Measurements from ENCODE around the gene SYT2.
"Not testable (repeated sequence)": the region's sequence is repeated elsewhere in the genome, so short reads cannot be mapped to it uniquely, and the experiment has no call there.

The SYT2 gene

DNA sequence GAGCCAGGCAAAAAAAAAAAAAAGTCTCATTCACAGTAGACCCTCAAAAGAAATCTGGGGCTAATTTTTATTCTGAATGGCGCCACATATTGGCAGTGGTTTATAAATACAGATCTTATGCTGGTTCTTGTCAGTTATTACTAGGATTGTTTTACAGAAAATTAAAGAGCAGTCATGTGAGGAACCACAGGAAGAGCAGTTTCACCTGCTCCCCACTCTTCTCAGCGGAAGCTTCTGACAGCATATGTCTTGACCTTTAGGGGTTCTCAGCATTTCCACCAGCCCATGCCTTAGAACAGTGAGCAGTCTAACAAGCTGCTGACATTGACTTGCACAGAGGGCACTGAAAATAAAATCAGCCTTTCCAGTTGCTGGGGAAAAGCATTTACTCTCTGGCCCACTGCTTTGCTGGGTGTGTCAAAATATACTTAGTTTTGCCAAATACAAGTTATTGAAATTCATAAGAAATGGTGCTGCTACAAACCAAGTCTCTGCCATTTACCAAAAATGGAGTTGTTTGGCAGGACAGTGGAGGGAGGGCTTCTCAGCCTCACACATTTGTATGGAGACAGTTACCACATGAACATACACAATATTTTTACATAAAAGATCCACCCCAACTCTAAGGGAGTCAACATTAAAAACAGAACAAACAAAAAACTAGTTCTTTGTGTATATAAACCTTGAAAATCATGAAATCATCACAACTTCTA, 144.2 kb downstream of the SYT2 start:
- no peak for DNase-seq

DNA sequence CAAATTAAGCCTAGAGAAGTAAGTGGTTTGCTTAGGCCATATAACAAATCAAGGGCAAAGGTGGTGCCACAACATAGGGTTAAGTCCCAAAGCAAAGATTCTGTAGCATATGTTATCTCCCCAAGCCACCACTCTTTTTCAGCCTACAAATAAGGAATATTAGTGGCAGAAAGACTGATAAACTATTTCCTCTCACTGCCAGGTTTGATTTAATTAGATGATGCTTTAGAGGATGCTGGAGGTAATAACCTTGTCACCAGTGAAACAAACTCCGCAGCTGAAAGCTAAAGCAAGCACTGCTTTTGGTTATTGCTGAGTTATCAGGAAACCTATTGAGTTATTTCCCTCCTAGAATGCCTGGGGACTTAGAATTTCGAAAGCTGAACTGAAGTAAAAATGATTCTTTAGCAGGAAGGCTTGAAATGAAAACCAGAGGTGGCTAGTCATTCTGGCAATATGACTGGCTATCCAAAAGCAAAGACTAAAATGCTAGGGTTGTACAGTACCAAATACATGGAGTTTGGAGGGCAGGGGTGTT, 145.2 kb downstream of the SYT2 start:
- no peak for DNase-seq

- no peak for DNase-seq
These were observed 146.4 kb downstream of the SYT2 start for GRCh38 chr1:202563818-202564217.

GRCh38 chr1:202562444-202563060, 147.7 kb downstream of the SYT2 start:
- DNase-seq: no peak

- DNase-seq: no peak
These were observed 148.4 kb downstream of the SYT2 start for GRCh38 chr1:202561726-202562443.

GRCh38 chr1:202561240-202561639, 149.0 kb downstream of the SYT2 start:
- no peak for DNase-seq

- DNase-seq: not testable (repeated sequence)
These were observed 152.6 kb downstream of the SYT2 start for GRCh38 chr1:202557662-202558061.

DNA sequence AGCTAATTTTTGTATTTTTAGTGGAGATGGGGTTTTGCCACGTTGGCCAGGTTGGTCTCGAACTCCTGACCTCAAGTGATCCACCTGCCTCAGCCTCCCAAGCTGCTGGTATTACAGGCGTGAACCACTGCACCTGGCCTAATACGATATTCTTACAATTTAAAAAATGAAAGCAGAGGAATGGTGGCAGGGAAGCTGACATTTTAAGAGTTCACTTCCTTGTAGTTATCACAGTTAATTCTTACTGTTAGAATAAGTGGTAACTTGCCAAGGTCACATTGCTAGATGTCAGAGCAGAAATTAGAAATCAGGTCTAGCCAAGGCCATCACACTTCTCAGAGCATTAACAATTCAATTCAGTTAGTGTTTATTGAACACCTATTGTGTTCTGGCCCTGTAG, 154.2 kb downstream of the SYT2 start:
- not testable (repeated sequence) for DNase-seq

GRCh38 chr1:202554619-202555018, 155.6 kb downstream of the SYT2 start:
- not testable (repeated sequence) for DNase-seq

- no peak for DNase-seq
These were observed 156.7 kb downstream of the SYT2 start for GRCh38 chr1:202553560-202554038.

- DNase-seq: not testable (repeated sequence)
These were observed 157.2 kb downstream of the SYT2 start for GRCh38 chr1:202553078-202553477.

GRCh38 chr1:202552615-202553014, 157.6 kb downstream of the SYT2 start:
- DNase-seq: not testable (repeated sequence)

- no peak for DNase-seq
These were observed 158.6 kb downstream of the SYT2 start for GRCh38 chr1:202551683-202552082.

DNA sequence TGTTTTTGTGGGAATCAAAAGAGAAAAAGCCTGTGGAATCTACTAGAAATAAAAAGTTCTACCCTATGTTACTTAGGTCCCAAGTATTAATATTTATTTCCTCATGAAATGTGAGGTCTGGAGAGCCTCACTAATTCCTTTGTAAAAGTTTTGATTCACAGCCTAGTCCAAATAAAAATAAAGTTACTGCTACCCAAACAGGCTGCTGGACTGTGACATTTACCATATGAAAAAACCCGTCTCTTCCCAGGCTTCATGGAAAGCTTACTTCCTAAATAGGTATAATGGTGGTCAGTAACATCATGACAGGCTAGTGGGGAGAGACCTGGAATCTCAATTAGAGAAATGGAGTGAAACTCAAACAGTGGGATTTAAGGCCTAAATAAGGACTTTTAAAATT, 160.2 kb downstream of the SYT2 start:
- not testable (repeated sequence) for DNase-seq

GRCh38 chr1:202547215-202547614, 163.0 kb downstream of the SYT2 start:
- no peak for DNase-seq

DNA sequence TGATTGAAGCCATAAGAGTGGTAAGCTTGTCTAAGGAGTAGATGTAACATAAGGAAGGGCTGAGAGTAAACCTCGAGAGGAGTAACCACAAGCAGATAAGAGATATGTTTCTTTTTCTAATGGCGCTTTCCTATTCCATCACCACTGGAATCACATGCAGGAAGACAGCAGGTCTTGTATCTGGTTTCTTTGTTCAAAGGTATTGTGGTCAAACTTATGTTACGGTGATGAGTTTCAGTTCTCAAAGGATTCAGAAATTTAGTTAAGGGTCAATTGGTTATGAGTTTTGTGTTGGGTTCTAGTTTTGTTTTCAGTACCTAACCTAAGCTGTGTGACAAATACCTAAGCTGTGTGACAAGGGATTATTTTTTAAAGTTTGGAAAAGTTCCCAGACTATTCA, 163.5 kb downstream of the SYT2 start:
- DNase-seq: not testable (repeated sequence)

GRCh38 chr1:202546377-202546776, 163.9 kb downstream of the SYT2 start:
- DNase-seq: not testable (repeated sequence)

DNA sequence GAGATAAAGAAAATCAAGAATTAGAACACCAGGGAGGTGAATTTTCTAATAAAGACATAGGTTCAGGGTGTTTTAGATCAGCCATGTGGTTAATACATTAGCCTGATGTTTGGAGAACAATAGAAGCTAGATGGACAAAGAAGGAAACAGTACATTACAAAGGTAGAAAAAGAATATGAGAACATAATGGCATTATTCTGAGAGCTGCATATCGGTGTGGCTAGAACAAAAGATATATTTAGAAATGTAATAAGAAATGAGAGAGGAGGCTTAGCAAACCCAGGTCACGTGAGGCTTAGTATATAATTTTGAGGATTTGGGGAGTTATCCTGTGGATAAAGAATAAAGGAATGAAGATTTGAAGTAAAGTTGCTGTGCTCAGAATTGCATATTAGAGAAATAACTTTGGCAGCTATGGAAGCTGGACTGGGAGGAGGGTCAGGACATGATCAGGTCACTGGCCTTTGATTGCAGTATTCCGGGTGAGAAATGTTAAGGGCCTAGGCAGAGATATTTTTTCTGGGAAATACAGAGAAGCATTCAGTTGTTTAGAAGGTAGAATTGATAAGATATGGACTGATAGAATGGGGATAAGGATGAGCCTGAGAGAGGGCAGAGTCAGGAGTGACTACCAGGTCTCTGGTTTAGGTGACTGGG, 164.5 kb downstream of the SYT2 start:
- not testable (repeated sequence) for DNase-seq

GRCh38 chr1:202544766-202545449, 165.3 kb downstream of the SYT2 start:
- DNase-seq: not testable (repeated sequence)

- not testable (repeated sequence) for DNase-seq
These were observed 166.7 kb downstream of the SYT2 start for GRCh38 chr1:202543537-202543936.

DNA sequence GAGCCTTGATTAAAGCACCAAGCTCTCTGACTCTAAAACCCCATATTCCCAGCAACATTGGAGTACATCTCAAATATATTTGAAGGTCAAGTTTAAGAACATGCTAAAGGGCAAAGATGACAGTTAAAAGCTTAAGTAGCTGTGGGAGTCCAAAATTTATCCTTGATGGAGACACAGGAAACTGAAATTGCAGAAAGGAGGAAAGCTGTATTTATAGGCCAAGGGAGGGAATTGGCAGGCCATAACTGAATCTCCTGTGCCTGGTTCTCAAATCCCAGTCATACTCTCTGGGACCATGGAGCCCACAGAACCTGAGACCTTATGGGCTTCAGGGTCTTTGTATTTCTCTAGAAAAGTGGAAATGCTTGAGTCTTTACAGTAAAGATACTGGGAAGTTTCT, 167.8 kb downstream of the SYT2 start:
- DNase-seq: not testable (repeated sequence)

DNA sequence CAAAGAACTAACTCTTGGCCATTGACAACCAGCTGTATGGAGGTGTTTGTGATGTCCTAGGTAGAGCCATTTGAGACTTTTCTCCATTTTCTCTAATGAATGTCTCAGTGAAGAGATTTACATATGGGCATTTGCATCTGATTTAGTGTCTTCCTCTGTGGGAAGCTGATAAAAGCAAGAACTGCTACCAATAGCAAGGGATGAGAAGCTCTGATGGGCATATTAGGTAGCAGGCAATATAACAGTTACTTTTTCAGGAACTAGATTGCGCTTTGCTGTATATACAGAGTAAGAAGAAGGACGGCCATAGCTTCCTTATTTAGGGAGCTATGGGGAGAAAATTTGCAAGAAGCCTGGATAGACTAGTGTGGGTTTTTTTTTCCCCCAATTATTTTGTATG, 169.4 kb downstream of the SYT2 start:
- not testable (repeated sequence) for DNase-seq

Measured in T1000 (cell line).